NB4 (cell line): Measurements from ENCODE around the gene UBE4B.

ENCODE experiments used
- MYC ChIP-seq: IDR thresholded peaks from 2 replicates; pipeline ENCODE4 v1.6.1; 2011; ENCODE audit warnings: low read depth, low read length
- POLR2A ChIP-seq: IDR thresholded peaks from 2 replicates; pipeline ENCODE4 v1.6.1; 2011; ENCODE audit warnings: mild to moderate bottlenecking; ENCODE audit not compliant: insufficient read length; ENCODE audit errors: extremely low read depth
- TF ChIP-seq, protein P1 (sequence below): IDR thresholded peaks from one replicate; pipeline ENCODE4 v1.5.1; 2012; ENCODE audit warnings: low read depth, low read length
- TF ChIP-seq, protein P2 (sequence below): IDR thresholded peaks from 2 replicates; pipeline ENCODE4 v1.6.1; 2011; ENCODE audit warnings: low read depth, low read length

DNA sequence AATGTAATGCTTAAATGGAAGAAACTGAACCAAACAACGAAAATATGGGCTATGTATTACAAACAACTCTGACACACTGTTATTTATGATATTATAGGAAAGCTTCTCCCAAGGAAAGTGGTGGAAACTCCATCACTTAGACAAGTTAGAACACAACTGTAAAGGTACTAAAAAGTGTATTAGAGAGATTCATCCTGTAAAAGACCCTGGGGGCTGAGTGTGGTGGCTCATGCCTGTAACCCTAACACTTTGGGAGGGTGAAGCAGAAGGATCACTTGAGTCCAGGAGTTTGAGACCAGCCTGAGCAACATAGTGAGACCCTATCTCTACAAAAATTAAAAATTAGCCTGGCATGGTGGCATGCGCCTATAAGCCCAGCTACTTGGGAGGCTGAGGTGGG lies 7.4 kb upstream of the UBE4B start:
- TF ChIP-seq, protein P1, sequence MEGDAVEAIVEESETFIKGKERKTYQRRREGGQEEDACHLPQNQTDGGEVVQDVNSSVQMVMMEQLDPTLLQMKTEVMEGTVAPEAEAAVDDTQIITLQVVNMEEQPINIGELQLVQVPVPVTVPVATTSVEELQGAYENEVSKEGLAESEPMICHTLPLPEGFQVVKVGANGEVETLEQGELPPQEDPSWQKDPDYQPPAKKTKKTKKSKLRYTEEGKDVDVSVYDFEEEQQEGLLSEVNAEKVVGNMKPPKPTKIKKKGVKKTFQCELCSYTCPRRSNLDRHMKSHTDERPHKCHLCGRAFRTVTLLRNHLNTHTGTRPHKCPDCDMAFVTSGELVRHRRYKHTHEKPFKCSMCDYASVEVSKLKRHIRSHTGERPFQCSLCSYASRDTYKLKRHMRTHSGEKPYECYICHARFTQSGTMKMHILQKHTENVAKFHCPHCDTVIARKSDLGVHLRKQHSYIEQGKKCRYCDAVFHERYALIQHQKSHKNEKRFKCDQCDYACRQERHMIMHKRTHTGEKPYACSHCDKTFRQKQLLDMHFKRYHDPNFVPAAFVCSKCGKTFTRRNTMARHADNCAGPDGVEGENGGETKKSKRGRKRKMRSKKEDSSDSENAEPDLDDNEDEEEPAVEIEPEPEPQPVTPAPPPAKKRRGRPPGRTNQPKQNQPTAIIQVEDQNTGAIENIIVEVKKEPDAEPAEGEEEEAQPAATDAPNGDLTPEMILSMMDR = no peak
- TF ChIP-seq POLR2A (no peak), MYC (no peak)
- TF ChIP-seq, protein P2, sequence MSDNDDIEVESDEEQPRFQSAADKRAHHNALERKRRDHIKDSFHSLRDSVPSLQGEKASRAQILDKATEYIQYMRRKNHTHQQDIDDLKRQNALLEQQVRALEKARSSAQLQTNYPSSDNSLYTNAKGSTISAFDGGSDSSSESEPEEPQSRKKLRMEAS = no peak
